PC-9 (cell line): ENCODE measurements around the gene PTCD3.

ENCODE experiments used
- CTCF ChIP-seq: fragments of 200-600 bp; sonication (generic); conservative IDR thresholded peaks from 2 replicates; pipeline ENCODE4 v1.6.1; 2017; ENCODE audit warnings: mixed run types, antibody characterized with exemption, mild to moderate bottlenecking, moderate library complexity
- EZH2 ChIP-seq: fragments of 200-600 bp; sonication (generic); IDR thresholded peaks from 2 replicates; pipeline ENCODE4 v1.8.0; 2017; ENCODE audit warnings: antibody characterized with exemption, low read depth

DNA sequence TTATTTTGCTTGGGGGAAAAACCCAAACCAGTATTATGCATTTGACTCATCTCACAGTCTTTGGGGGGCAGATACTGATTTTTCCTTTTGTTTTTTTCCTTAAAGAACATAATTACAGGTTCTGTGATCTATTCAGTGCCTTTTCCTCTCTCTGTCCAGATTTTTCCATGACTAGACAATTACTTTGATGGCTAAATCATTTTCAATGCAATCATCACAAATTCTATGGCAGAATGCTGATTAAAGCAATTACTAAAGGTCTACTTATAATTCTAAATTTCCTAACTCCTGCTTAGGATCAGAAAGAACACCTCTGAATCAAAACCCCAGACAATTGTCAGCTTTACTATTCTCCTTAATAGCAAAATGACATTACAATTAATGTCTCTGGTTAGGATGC is 39.1 kb upstream of the PTCD3 start:
- TF ChIP-seq CTCF (no peak), EZH2 (no peak)
